MM.1S (cell line): Measurements from ENCODE around the gene FMN1.

ENCODE experiments used
- DNase-seq: peaks from one replicate; pipeline ENCODE4 v3.0.0-alpha.2; 2015
- H2AFZ ChIP-seq: fragments of 300-600 bp; sonication (generic); 2 replicates; pipeline ENCODE4 v1.6.0; 2016; ENCODE audit warnings: antibody characterized with exemption, low read length
- H3F3A ChIP-seq: fragments of 300-600 bp; sonication (generic); 2 replicates; pipeline ENCODE4 v1.6.1; 2016; ENCODE audit warnings: mild to moderate bottlenecking, antibody characterized with exemption, low read length, moderate library complexity, mixed read lengths; ENCODE audit not compliant: insufficient read depth
- H3K27ac ChIP-seq: fragments of 300-600 bp; sonication (generic); 2 replicates; pipeline ENCODE4 v1.5.1; 2016; ENCODE audit warnings: mild to moderate bottlenecking, low read length
- H3K27me3 ChIP-seq: fragments of 300-600 bp; sonication (generic); replicated peaks from 2 replicates; pipeline ENCODE4 v1.6.0; 2016; ENCODE audit warnings: low read length; ENCODE audit not compliant: insufficient read depth
- H3K36me3 ChIP-seq: fragments of 300-600 bp; sonication (generic); replicated peaks from 2 replicates; pipeline ENCODE4 v1.6.1; 2016; ENCODE audit warnings: mild to moderate bottlenecking, low read length, mixed read lengths; ENCODE audit not compliant: insufficient read depth
- H3K4me1 ChIP-seq: fragments of 300-600 bp; sonication (generic); 2 replicates; pipeline ENCODE4 v1.6.1; 2016; ENCODE audit warnings: low read length, mixed read lengths
- H3K4me2 ChIP-seq: fragments of 300-600 bp; sonication (generic); 2 replicates; pipeline ENCODE4 v1.6.0; 2016; ENCODE audit warnings: low read depth, low read length
- H3K4me3 ChIP-seq: fragments of 300-600 bp; sonication (generic); 2 replicates; pipeline ENCODE4 v1.5.1; 2016; ENCODE audit warnings: low read length, mixed read lengths
- H3K79me2 ChIP-seq: fragments of 300-600 bp; sonication (generic); 2 replicates; pipeline ENCODE4 v1.6.1; 2016; ENCODE audit warnings: mixed run types, low read length, mixed read lengths
- H3K9ac ChIP-seq: fragments of 300-600 bp; sonication (generic); 2 replicates; pipeline ENCODE4 v1.6.1; 2016; ENCODE audit warnings: low read length, mixed read lengths
- H3K9me2 ChIP-seq: fragments of 300-600 bp; sonication (generic); replicated peaks from 2 replicates; pipeline ENCODE4 v1.6.1; 2016; ENCODE audit warnings: mild to moderate bottlenecking, low read length, mixed read lengths; ENCODE audit not compliant: insufficient read depth
- H3K9me3 ChIP-seq: fragments of 300-600 bp; sonication (generic); replicated peaks from 2 replicates; pipeline ENCODE4 v1.6.1; 2016; ENCODE audit warnings: mild to moderate bottlenecking, low read length, mixed read lengths; ENCODE audit not compliant: insufficient read depth
- H4K20me1 ChIP-seq: fragments of 300-600 bp; sonication (generic); 2 replicates; pipeline ENCODE4 v1.6.1; 2016; ENCODE audit warnings: mild to moderate bottlenecking, low read length, moderate library complexity, mixed read lengths; ENCODE audit not compliant: insufficient read depth
- EZH2 ChIP-seq: fragments of 300-600 bp; sonication (generic); optimal IDR thresholded peaks from 2 replicates; pipeline ENCODE3; 2017; ENCODE audit warnings: low read depth, mild to moderate bottlenecking, antibody characterized with exemption, low read length, mixed read lengths
- EZH2phosphoT487 ChIP-seq: fragments of 300-600 bp; sonication (generic); IDR thresholded peaks from 2 replicates; pipeline ENCODE4 v1.6.1; 2018; ENCODE audit warnings: antibody characterized with exemption, low read length
- TF ChIP-seq, protein P1 (sequence below): fragments of 300-600 bp; sonication (generic); IDR thresholded peaks from 2 replicates; pipeline ENCODE4 v1.5.1; 2016; ENCODE audit warnings: antibody characterized with exemption, low read length, mixed read lengths

FMN1 gene

DNA sequence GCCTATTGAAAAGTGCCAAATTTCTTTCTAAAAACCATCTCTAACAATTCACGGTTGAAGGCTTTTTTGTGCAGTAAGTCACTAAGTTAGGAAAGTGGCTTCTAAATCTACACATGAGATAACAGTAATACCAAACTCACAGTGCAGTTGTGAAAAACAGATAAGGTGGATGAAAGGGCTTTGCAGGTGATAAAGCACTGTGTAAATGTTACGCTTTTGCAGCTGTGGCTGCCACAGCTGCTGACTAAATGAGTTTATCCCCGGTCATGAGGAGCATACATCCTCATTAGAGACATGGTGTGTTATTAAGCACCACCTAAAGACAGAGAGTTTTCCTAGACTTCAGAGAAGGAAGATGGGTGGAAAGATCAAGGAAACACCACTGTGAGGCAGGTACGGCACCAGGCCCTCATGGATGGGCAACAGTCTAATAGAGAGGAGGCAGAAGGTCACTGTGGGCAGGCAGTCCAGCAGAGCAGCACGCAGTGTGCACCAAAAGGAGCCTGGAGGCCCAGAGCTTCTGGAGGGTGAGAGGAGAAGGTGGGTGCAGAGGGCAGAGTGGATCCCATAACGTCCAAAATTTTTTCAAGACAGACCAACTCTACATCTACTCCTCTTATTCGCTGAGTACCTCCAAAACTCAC, 68.5 kb downstream of the FMN1 start:
- H4K20me1 ChIP-seq: no peaks in the 10 kb centered on the region
- no peak for DNase-seq
- H3F3A ChIP-seq: no peaks in the 10 kb centered on the region
- H3K9me2 ChIP-seq: no peaks in the 10 kb centered on the region
- H2AFZ ChIP-seq: no peak overlapping the region
- H3K4me1 ChIP-seq: no peaks in the 10 kb centered on the region
- H3K9me3 ChIP-seq: no peaks in the 10 kb centered on the region
- TF ChIP-seq EZH2phosphoT487 (no peak), EZH2 (no peak)
- TF ChIP-seq, protein P1, sequence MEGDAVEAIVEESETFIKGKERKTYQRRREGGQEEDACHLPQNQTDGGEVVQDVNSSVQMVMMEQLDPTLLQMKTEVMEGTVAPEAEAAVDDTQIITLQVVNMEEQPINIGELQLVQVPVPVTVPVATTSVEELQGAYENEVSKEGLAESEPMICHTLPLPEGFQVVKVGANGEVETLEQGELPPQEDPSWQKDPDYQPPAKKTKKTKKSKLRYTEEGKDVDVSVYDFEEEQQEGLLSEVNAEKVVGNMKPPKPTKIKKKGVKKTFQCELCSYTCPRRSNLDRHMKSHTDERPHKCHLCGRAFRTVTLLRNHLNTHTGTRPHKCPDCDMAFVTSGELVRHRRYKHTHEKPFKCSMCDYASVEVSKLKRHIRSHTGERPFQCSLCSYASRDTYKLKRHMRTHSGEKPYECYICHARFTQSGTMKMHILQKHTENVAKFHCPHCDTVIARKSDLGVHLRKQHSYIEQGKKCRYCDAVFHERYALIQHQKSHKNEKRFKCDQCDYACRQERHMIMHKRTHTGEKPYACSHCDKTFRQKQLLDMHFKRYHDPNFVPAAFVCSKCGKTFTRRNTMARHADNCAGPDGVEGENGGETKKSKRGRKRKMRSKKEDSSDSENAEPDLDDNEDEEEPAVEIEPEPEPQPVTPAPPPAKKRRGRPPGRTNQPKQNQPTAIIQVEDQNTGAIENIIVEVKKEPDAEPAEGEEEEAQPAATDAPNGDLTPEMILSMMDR: no peak
- no peaks in the 10 kb centered on the region for H3K27me3 ChIP-seq
- H3K9ac ChIP-seq: no peak overlapping the region
- H3K4me3 ChIP-seq: no peak overlapping the region
- H3K79me2 ChIP-seq: no peaks in the 10 kb centered on the region
- no peak overlapping the region for H3K27ac ChIP-seq
- H3K36me3 ChIP-seq: no peaks in the 10 kb centered on the region
- H3K4me2 ChIP-seq: no peak overlapping the region

GRCh38 chr15:33124811-33125210, 69.7 kb downstream of the FMN1 start:
- no peak for DNase-seq
- H3K27ac ChIP-seq: no peak overlapping the region

GRCh38 chr15:33124279-33124678, 70.2 kb downstream of the FMN1 start:
- no peaks in the 10 kb centered on the region for H3K36me3 ChIP-seq
- no peaks in the 10 kb centered on the region for H3F3A ChIP-seq
- H2AFZ ChIP-seq: no peak overlapping the region
- no peaks in the 10 kb centered on the region for H3K9me3 ChIP-seq
- no peak overlapping the region for H3K9ac ChIP-seq
- TF ChIP-seq EZH2phosphoT487 (no peak), EZH2 (no peak)
- TF ChIP-seq, protein P1: no peak
- no peaks in the 10 kb centered on the region for H4K20me1 ChIP-seq
- no peak overlapping the region for H3K4me3 ChIP-seq
- no peaks in the 10 kb centered on the region for H3K79me2 ChIP-seq
- no peak overlapping the region for H3K27ac ChIP-seq
- H3K4me2 ChIP-seq: no peak overlapping the region
- no peaks in the 10 kb centered on the region for H3K9me2 ChIP-seq
- no peak for DNase-seq
- no peaks in the 10 kb centered on the region for H3K4me1 ChIP-seq
- H3K27me3 ChIP-seq: no peaks in the 10 kb centered on the region

More at GRCh38 chr15:33124811-33125210, 69.7 kb downstream of the FMN1 start:
- Histone ChIP-seq H3K36me3 (no peaks in the 10 kb centered on the region), H2AFZ (no peak overlapping the region), H4K20me1 (no peaks in the 10 kb centered on the region), H3K79me2 (no peaks in the 10 kb centered on the region), H3F3A (no peaks in the 10 kb centered on the region), H3K4me1 (no peaks in the 10 kb centered on the region), H3K4me3 (no peak overlapping the region), H3K9ac (no peak overlapping the region), H3K4me2 (no peak overlapping the region), H3K9me3 (no peaks in the 10 kb centered on the region), H3K9me2 (no peaks in the 10 kb centered on the region), H3K27me3 (no peaks in the 10 kb centered on the region)
- TF ChIP-seq EZH2 (no peak), EZH2phosphoT487 (no peak)
- TF ChIP-seq, protein P1: no peak
